BLaER1 (cell line): ENCODE results near the gene ADGRL1.
"Not testable (repeated sequence)": the region's sequence is repeated elsewhere in the genome, so short reads cannot be mapped to it uniquely, and the experiment has no call there.

Experiments used
- H3K27ac ChIP-seq: shearing (Covaris generic); formaldehyde crosslinking; 2 replicates; pipeline ENCODE4 v1.8.1; 2022
- H3K27me3 ChIP-seq: shearing (Covaris generic); formaldehyde crosslinking; 2 replicates; pipeline ENCODE4 v1.8.1; 2022
- H3K36me3 ChIP-seq: shearing (Covaris generic); formaldehyde crosslinking; 2 replicates; pipeline ENCODE4 v1.8.1; 2022
- H3K4me1 ChIP-seq: shearing (Covaris generic); formaldehyde crosslinking; 2 replicates; pipeline ENCODE4 v1.8.1; 2022
- H3K4me2 ChIP-seq: shearing (Covaris generic); formaldehyde crosslinking; 2 replicates; pipeline ENCODE4 v1.8.1; 2022
- H3K4me3 ChIP-seq: shearing (Covaris generic); formaldehyde crosslinking; 2 replicates; pipeline ENCODE4 v1.8.1; 2022
- H3K9ac ChIP-seq: shearing (Covaris generic); formaldehyde crosslinking; 2 replicates; pipeline ENCODE4 v1.8.1; 2022
- H3K9me3 ChIP-seq: shearing (Covaris generic); formaldehyde crosslinking; 2 replicates; pipeline ENCODE4 v1.8.1; 2022
- H4K20me1 ChIP-seq: shearing (Covaris generic); formaldehyde crosslinking; 2 replicates; pipeline ENCODE4 v1.8.1; 2022
- Cebpa-rat ChIP-seq: shearing (Covaris generic); IDR thresholded peaks from 2 replicates; pipeline ENCODE4 v1.8.1; 2022

Gene ADGRL1

DNA sequence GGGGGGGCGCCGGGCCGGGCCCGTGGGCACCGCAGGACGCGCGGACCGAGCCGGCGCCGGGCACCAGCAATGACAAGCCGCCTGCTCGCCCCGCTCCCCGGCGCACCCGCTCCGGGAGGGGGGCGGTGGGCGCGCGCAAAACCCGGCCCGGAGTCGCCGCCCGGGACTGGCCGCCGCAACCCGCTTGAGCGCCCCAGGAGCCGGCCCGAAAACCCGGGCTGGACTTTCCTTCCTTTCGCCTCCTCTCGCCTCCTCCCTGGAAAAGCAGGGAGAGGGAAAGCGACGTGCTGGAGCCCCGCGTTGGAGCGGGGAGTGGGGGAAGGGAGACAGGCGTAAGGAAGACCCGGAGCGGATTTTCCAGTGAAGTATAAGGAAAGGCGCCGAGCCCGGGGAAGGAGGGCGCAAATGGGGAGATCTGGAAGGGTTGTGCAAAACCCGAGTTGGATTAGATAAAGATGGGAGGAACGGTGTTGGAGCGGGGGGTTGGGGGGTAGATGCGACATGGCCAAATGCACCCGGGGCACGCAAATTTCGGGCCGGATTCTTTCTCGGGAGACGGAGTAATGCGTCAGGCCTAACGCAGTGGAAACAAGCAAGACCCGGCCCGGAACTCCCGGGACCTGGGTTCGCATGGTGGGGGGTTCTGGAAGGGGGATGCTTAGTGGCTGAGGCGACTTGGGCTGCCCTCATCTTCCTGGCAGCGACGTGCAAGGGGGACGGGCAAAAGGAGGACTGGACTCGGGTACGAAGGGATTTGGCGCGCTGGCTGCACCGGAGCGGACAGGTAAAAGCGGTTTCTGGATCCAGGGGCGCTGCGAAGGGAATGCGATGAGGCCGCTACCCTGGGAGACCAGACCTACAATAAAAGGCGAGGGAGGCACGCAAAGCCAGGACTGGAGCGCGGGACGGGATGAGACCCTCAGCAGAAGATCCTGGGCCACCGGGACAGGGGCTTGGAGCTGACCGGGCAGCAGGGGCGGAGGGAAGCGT, 1.1 kb upstream of the ADGRL1 start:
- peak overlapping the region; percentile 86 for H3K9ac ChIP-seq
- H3K4me2 ChIP-seq = peak overlapping the region; percentile 90
- peak overlapping the region; percentile 76 for H3K4me3 ChIP-seq
- not testable (repeated sequence) for H3K36me3 ChIP-seq, H3K9me3 ChIP-seq
- H3K4me1 ChIP-seq = peaks cover 44% of the 10 kb centered on the region
- peaks cover 36% of the 10 kb centered on the region for H4K20me1 ChIP-seq
- H3K27me3 ChIP-seq = peaks cover 59% of the 10 kb centered on the region
- peak overlapping the region; percentile 92 for H3K27ac ChIP-seq

DNA sequence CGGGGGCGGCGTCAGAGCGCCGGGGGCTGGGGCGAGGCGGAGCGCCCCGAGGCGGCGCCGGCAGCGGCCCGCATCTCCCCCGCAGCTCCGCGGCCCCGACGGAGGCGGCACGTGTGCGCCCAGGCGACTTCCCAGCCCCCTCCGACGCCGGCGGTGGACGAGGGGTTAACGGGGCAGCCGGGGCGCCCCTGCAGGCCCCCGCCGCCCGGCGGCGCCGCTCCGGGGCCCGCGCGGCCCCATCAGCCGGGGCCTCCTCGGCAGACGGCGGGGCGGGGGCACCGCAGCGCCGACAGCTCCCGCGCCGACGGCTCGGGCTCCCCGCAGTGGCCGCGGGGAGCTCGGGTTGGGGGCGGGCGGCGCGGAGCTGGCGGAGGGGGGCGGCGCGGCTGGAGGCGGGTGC, 339 bp upstream of the ADGRL1 start:
- not testable (repeated sequence) for H3K9me3 ChIP-seq, H3K36me3 ChIP-seq
- peaks cover 43% of the 10 kb centered on the region for H4K20me1 ChIP-seq
- peak overlapping the region; percentile 86 for H3K9ac ChIP-seq
- H3K4me1 ChIP-seq = peaks cover 52% of the 10 kb centered on the region
- H3K27me3 ChIP-seq = peaks cover 59% of the 10 kb centered on the region
- peak overlapping the region; percentile 76 for H3K4me3 ChIP-seq
- H3K4me2 ChIP-seq = peak overlapping the region; percentile 90
- peak overlapping the region; percentile 92 for H3K27ac ChIP-seq

DNA sequence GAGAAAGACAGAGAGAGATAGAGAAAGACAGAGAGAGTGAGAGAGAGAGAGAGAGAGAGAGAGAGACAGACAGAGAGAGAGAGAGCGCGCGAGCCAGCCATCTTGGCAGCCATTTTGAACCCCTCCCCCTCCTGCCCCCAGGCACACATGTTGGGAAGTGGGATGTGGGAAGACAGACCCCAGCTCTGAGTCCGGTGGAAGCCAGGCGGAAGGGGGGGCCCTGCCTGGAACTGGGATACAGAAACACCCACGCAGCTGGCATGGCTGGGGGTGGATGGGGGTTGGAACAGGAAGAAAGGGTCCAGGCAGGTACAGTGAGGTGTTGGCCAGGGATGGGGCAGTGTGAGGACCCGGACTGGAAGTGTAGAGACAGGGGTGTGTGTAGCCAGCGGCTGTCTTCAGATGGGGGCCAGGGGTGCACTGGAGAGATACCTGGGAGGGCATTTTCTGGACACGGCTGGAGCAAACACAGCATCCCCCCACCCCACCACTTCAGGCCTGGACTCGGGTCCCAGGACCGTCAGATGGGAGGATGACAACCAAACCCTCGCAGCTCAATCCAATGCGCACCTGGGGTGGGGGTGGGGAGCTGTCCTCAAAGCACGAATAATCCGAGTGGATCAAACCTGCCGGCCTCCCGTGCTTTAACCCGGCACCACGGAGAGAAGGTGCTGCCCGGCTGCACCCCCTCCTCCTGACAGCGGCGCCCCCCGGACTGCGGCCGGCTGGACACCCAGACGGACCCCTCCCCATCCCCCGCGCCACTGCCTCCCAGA, 1.1 kb downstream of the ADGRL1 start:
- Histone ChIP-seq H3K4me2 (peak overlapping the region; percentile 90), H3K9ac (peak overlapping the region; percentile 86), H3K4me1 (peaks cover 62% of the 10 kb centered on the region), H3K4me3 (peak overlapping the region; percentile 76), H3K27me3 (peaks cover 46% of the 10 kb centered on the region), H3K27ac (peak overlapping the region; percentile 92; the same call in 1 of the 2 replicates), H4K20me1 (peaks cover 58% of the 10 kb centered on the region)
- H3K36me3 ChIP-seq, H3K9me3 ChIP-seq: not testable (repeated sequence)

DNA sequence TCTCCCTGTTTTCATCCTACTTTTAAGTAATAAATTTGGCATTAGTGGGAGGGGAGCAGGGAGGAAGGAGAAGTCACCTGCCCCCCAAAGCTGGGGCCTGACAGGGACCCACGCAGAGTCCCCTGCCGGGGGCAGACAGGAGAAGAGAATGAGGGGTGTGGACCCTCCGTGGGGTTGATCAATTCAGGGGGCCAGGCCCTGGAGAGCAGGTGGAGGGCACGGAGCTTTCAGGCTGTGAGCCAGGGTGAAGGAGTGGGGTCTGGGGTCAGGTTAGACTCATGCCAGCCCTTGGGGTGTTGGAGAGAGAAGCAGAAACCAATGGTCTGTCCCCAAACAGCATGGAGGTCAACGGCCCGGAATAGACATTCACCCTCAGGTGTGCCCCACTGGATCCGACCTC, 1.8 kb downstream of the ADGRL1 start:
- H3K9ac ChIP-seq, H3K27ac ChIP-seq, H3K9me3 ChIP-seq, H3K36me3 ChIP-seq, H3K4me3 ChIP-seq: not testable (repeated sequence)
- H3K27me3 ChIP-seq = peaks cover 40% of the 10 kb centered on the region
- H3K4me1 ChIP-seq = peaks cover 62% of the 10 kb centered on the region
- H3K4me2 ChIP-seq = peak overlapping the region; percentile 90
- H4K20me1 ChIP-seq = peaks cover 64% of the 10 kb centered on the region

DNA sequence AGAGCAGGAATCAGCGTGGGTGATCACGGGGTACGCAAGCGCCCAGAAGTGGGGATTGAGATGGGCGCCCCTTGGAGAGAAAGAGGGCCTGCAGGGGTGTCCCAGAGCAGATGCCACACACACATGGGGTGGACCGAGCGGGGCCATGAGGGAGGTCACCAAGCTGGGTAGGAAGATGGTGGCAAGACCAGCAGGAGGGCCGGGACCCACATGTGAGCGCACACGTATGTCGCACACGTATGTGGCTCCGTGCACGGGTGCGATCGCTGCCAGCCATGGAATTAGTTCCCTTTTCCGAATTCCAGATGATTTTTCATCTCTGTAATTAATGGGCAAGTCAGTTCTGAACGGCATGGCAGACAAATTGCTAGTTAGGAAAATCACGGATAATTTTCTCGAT, 2.2 kb downstream of the ADGRL1 start:
- not testable (repeated sequence) for H3K4me3 ChIP-seq, H3K36me3 ChIP-seq, H3K27ac ChIP-seq, H3K9ac ChIP-seq, H3K9me3 ChIP-seq
- H4K20me1 ChIP-seq = peaks cover 69% of the 10 kb centered on the region
- peak overlapping the region; percentile 90 for H3K4me2 ChIP-seq
- H3K4me1 ChIP-seq = peaks cover 60% of the 10 kb centered on the region
- H3K27me3 ChIP-seq = peaks cover 35% of the 10 kb centered on the region

DNA sequence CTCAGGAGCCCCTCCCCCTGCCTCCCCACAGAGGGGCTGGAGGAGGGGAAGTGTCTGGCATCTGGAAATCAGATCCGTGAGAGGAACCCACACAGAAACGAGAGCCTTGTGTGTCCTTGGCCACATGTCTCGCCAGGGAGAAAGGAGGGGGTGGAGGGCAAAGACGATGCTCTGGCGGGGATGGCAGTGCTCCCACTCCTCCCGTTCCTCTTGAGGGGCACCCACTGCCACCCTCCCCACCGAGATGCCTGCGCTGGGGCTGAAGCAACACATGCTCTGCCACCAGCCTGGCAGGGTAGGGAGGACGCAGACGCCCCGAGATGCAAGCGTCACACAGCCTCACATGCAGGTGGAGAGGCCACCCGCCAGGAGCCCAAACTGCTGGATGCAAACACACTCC, 2.8 kb downstream of the ADGRL1 start:
- Histone ChIP-seq H3K4me2 (peak overlapping the region; percentile 90), H3K36me3 (no peaks in the 10 kb centered on the region), H3K27me3 (peaks cover 29% of the 10 kb centered on the region), H3K9me3 (no peaks in the 10 kb centered on the region), H3K9ac (no peak overlapping the region), H4K20me1 (peaks cover 75% of the 10 kb centered on the region), H3K4me3 (no peak overlapping the region), H3K27ac (no peak overlapping the region), H3K4me1 (peaks cover 54% of the 10 kb centered on the region)
- TF ChIP-seq Cebpa-rat = no peak

DNA sequence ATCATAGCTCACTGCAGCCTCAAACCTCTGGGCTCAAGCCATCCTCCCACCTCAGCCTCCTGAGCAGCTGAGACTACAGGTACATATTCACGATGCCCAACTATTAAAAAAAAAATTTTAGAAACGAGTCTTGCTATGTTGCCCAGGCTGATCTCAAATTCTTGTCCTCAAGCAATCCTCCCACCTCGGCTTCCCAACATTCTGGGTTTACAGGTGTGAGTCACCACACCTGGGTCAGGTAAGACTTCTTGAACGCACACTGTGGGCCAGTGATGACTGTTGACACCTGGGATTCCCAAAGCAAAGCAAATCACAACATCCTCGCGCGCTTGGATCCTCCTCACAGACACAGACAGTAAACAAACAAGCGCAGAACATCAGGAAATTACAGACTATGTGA, 4.5 kb downstream of the ADGRL1 start:
- H3K9ac ChIP-seq, H3K9me3 ChIP-seq, H3K36me3 ChIP-seq, H3K27ac ChIP-seq, H3K4me2 ChIP-seq, H3K4me3 ChIP-seq: not testable (repeated sequence)
- Histone ChIP-seq H3K27me3 (peaks cover 24% of the 10 kb centered on the region), H3K4me1 (peaks cover 52% of the 10 kb centered on the region), H4K20me1 (peaks cover 86% of the 10 kb centered on the region)

DNA sequence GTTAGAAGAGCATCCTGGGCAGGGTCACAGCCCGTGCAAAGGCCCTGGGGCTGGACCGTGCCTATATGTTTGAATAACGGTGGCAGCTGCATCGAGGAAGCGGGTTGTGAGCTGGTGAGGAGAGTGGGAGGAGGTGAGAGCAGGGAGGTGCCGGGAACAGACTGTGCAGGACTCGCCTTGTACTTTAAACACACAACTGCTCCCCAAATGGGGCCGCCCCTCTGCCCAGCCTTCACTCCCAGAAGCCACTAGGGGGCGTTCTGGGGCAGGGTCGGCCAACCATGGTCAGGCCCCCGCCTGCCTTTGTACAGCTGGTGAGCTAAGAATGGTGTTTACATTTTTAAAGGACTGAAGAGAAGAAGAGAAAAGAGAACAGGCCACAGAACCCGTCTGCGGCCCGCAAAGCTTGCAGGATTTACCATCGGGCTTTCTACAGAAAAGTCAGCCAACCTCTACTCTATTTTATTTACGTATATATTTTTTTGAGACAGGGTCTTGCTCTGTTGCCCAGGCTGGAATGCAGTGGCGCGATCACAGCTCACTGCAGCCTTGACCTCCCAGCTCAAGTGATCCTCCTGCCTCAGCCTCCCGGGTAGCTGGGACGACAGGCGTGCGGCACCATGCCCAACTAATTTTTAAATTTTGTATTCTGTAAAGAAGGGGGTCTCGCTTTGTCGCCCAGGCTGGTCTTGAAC, 5.7 kb downstream of the ADGRL1 start:
- not testable (repeated sequence) for H3K9ac ChIP-seq, H3K36me3 ChIP-seq, H3K9me3 ChIP-seq, H3K4me2 ChIP-seq, H3K4me3 ChIP-seq, H3K27ac ChIP-seq
- H3K4me1 ChIP-seq = peaks cover 57% of the 10 kb centered on the region
- H3K27me3 ChIP-seq = peaks cover 17% of the 10 kb centered on the region
- peaks cover 94% of the 10 kb centered on the region for H4K20me1 ChIP-seq

DNA sequence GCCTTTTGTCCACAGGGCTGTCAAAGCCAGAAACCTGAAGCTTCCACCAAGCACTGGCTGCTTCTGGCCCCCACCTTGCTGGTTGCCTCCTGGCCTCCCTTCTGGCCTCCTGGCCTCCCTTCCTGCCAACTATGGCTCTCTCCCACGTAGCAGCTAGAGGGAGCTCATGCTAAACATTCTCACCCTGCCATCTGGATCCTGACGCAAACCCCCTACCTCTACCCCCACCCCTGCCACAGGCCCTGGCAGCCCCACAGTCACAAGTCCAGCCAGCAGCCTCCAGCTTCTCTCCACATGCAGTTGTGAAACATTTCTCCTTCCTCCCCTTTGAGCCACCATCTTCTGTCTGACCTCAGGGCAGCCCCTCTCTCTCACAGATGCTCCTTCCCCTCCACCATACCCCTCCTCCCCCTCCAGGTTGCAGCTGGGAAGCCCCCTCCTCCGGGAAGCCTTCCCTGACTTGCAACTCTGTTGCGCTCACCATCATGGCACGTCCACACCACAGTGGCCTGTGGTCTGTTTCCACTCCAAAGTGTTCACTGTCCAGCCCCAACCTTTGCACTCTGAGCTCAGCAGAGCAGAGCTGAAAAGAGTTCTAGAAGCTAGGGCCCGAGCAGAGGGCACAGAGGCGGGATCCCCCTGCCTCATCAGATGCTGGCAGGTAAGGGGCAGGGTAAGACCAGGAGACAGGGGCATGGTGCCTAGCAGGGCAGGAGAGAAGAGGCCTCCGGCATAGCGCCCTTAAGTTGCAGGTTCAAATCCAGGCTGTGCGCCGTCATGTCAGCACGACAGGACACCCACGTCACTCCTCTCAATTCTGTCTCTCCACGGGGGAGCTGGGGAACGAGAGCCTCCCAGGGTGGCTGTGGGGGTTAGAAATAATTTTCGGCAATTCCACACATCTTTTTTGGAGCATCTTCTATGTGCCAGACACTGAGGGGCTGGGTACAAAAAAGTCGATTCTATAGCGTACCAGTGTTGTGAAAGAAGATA, 7.3 kb downstream of the ADGRL1 start:
- no peaks in the 10 kb centered on the region for H3K36me3 ChIP-seq
- H3K27me3 ChIP-seq = peaks cover under 1% of the 10 kb centered on the region; the same call in 1 of the 2 replicates
- H4K20me1 ChIP-seq = peaks cover 92% of the 10 kb centered on the region
- no peak overlapping the region for H3K4me3 ChIP-seq
- H3K27ac ChIP-seq = no peak overlapping the region
- TF ChIP-seq Cebpa-rat = no peak
- no peaks in the 10 kb centered on the region for H3K9me3 ChIP-seq
- no peak overlapping the region for H3K4me2 ChIP-seq
- H3K4me1 ChIP-seq = peaks cover 55% of the 10 kb centered on the region
- H3K9ac ChIP-seq = no peak overlapping the region
